Esophagus muscularis mucosa (tissue), 4 donors: ENCODE measurements around the gene ATRIP.

Source experiments
- EP300 ChIP-seq: sonication (generic); formaldehyde crosslinking; IDR thresholded peaks from one replicate; pipeline ENCODE4 v1.6.1; 2017; ENCODE audit warnings: antibody characterized with exemption
- POLR2A ChIP-seq: fragments of 450-650 bp; IDR thresholded peaks from one replicate; pipeline ENCODE4 v1.6.1; 2017; ENCODE audit warnings: antibody characterized with exemption, moderate library complexity, mild to moderate bottlenecking, low read depth
- POLR2AphosphoS5 ChIP-seq, 2 donors: sonication (generic); formaldehyde crosslinking; IDR thresholded peaks; one replicate each; pipeline ENCODE4 v1.6.1; 2017; ENCODE audit warnings: antibody characterized with exemption in 2 of 2
- TF ChIP-seq, protein P1 (sequence below), 3 experiments: fragments of 200-600 bp in 2 of 3; fragments of 450-650 bp in 1 of 3; sonication (generic) in 2 of 3; IDR thresholded peaks; one replicate each; pipeline ENCODE4 v1.5.1; 2017 to 2019; ENCODE audit warnings: antibody characterized with exemption in 3 of 3, mild to moderate bottlenecking in 2 of 3, moderate library complexity in 1 of 3

GRCh38 chr3:48411041-48411588 lies 35.4 kb upstream of the ATRIP start:
- TF ChIP-seq, protein P1, sequence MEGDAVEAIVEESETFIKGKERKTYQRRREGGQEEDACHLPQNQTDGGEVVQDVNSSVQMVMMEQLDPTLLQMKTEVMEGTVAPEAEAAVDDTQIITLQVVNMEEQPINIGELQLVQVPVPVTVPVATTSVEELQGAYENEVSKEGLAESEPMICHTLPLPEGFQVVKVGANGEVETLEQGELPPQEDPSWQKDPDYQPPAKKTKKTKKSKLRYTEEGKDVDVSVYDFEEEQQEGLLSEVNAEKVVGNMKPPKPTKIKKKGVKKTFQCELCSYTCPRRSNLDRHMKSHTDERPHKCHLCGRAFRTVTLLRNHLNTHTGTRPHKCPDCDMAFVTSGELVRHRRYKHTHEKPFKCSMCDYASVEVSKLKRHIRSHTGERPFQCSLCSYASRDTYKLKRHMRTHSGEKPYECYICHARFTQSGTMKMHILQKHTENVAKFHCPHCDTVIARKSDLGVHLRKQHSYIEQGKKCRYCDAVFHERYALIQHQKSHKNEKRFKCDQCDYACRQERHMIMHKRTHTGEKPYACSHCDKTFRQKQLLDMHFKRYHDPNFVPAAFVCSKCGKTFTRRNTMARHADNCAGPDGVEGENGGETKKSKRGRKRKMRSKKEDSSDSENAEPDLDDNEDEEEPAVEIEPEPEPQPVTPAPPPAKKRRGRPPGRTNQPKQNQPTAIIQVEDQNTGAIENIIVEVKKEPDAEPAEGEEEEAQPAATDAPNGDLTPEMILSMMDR (IDR thresholded peaks at IDR 0.05): no peak
- TF ChIP-seq POLR2A (no peak), POLR2AphosphoS5 (IDR thresholded peaks at IDR 0.05) (no peak), EP300 (no peak)
